Tibial nerve (tissue), 4 donors: ENCODE data around the gene EDN1. TPM values are rescaled to one million over a fixed set of nuclear protein-coding genes. Genes with fewer than 3 reads are reported as not detected.

Experiments
- DNase-seq, 2 donors: peaks; one replicate each; pipeline ENCODE4 v3.0.0-alpha.2; 2019; ENCODE audit warnings: low spot score in 2 of 2
- H3K27ac ChIP-seq, 4 donors: fragments of 200-600 bp; sonication (generic) in 3 of 4; one replicate each; pipeline ENCODE4 v1.5.1; 2017 to 2019; ENCODE audit warnings: mild to moderate bottlenecking in 1 of 4
- H3K27me3 ChIP-seq, 2 donors: fragments of 200-600 bp; sonication (generic) in 1 of 2; one replicate each; pipeline versions ENCODE4 v1.5.1 to v1.6.0; 2017 to 2019
- H3K36me3 ChIP-seq, 3 donors: fragments of 200-600 bp; sonication (generic); one replicate each; pipeline ENCODE4 v1.5.1; 2018 to 2019
- H3K4me1 ChIP-seq, 4 donors: fragments of 200-600 bp; sonication (generic) in 3 of 4; one replicate each; pipeline ENCODE4 v1.5.1; 2017 to 2019
- H3K4me3 ChIP-seq, 4 donors: fragments of 200-600 bp; sonication (generic) in 3 of 4; one replicate each; pipeline ENCODE4 v1.5.1; 2017 to 2019; ENCODE audit warnings: mild to moderate bottlenecking in 1 of 4, moderate library complexity in 1 of 4
- H3K9me3 ChIP-seq, 4 donors: fragments of 200-600 bp; sonication (generic) in 3 of 4; one replicate each; pipeline ENCODE4 v1.5.1; 2017 to 2019
- CTCF ChIP-seq, 5 experiments: fragments of 200-600 bp in 3 of 5; fragments of 450-650 bp in 2 of 5; sonication (generic) in 3 of 5; IDR thresholded peaks; one replicate each; pipeline ENCODE4 v1.5.1; 2016 to 2019; ENCODE audit warnings: antibody characterized with exemption in 5 of 5, mild to moderate bottlenecking in 3 of 5, moderate library complexity in 2 of 5
- EP300 ChIP-seq, 2 donors: sonication (generic); formaldehyde crosslinking; IDR thresholded peaks; one replicate each; pipeline ENCODE4 v1.6.1; 2017; ENCODE audit warnings: antibody characterized with exemption in 2 of 2, mild to moderate bottlenecking in 1 of 2
- POLR2A ChIP-seq, 2 donors: fragments of 450-650 bp; IDR thresholded peaks; one replicate each; pipeline ENCODE4 v1.6.1; 2017; ENCODE audit warnings: antibody characterized with exemption in 2 of 2, mild to moderate bottlenecking in 2 of 2, moderate library complexity in 2 of 2
- WGBS, 2 donors: methylation state at CpG; one replicate each; pipeline ENCODE4 v1.1.5; 2018; 5-methylcytosine and 5-hydroxymethylcytosine counted together
- total RNA-seq, 4 donors: library from RNA; depleted of rRNA; stranded (reverse); fragments of >200 nt; gene quantifications; one replicate each; pipeline ENCODE4 v1.1.0, GENCODE V29; 2016

Gene EDN1
- total RNA-seq, 4 donors from 2014 or later: 18.2 to 48.8 (median 38.3) TPM

- TF ChIP-seq CTCF (IDR thresholded peaks at IDR 0.05) (no peak), POLR2A (IDR thresholded peaks at IDR 0.05) (no peak), EP300 (IDR thresholded peaks at IDR 0.05) (no peak)
- no peak overlapping the region for H3K27ac ChIP-seq
Measured at GRCh38 chr6:12283904-12284303, 6.3 kb upstream of the EDN1 start.

GRCh38 chr6:12286373-12287110, 3.6 kb upstream of the EDN1 start:
- DNase-seq: no peak
- no peak for TF ChIP-seq POLR2A (IDR thresholded peaks at IDR 0.05)
- no peak for TF ChIP-seq CTCF (IDR thresholded peaks at IDR 0.05)
- TF ChIP-seq EP300 (IDR thresholded peaks at IDR 0.05): peak in 1 of 2 donors; percentile 27
- WGBS, 2 donors: 51 to 61% methylated on average over 4 of the region's 4 CpGs

More at GRCh38 chr6:12283904-12284303, 6.3 kb upstream of the EDN1 start:
- Histone ChIP-seq H3K27me3 (no peaks in the 10 kb centered on the region), H3K36me3 (no peaks in the 10 kb centered on the region), H3K4me3 (no peak overlapping the region), H3K9me3 (no peaks in the 10 kb centered on the region), H3K4me1 (peaks cover 0 to 19% (median 0%) of the 10 kb centered on the region in 4 donors)
- WGBS, 2 donors: 68 to 72% methylated on average over 4 of the region's 4 CpGs
- DNase-seq: no peak

GRCh38 chr6:12288211-12288618, 1.9 kb upstream of the EDN1 start:
- no peak for DNase-seq

More at GRCh38 chr6:12286373-12287110, 3.6 kb upstream of the EDN1 start:
- Histone ChIP-seq H3K4me3 (no peak overlapping the region), H3K27ac (no peak overlapping the region), H3K36me3 (no peaks in the 10 kb centered on the region), H3K27me3 (peaks cover 0 to 2% of the 10 kb centered on the region in 2 donors), H3K9me3 (no peaks in the 10 kb centered on the region), H3K4me1 (peaks cover 0 to 11% (median 0%) of the 10 kb centered on the region in 4 donors)

GRCh38 chr6:12288914-12289313, 1.2 kb upstream of the EDN1 start:
- Histone ChIP-seq H3K4me1 (peaks cover 0 to 12% (median 0%) of the 10 kb centered on the region in 4 donors), H3K9me3 (no peaks in the 10 kb centered on the region), H3K27ac (peak overlapping the region in 1 of 4 donors; percentile 84), H3K4me3 (peak overlapping the region in 1 of 4 donors; percentile 48), H3K36me3 (peaks cover 0 to 2% (median 0%) of the 10 kb centered on the region in 3 donors), H3K27me3 (peaks cover 0 to 22% of the 10 kb centered on the region in 2 donors)
- 81 to 85% methylated on average over 3 of the region's 3 CpGs for WGBS, 2 donors
- no peak for DNase-seq
- TF ChIP-seq EP300 (IDR thresholded peaks at IDR 0.05) (no peak), POLR2A (IDR thresholded peaks at IDR 0.05) (no peak), CTCF (IDR thresholded peaks at IDR 0.05) (no peak)

More at GRCh38 chr6:12288211-12288618, 1.9 kb upstream of the EDN1 start:
- H3K36me3 ChIP-seq: no peaks in the 10 kb centered on the region
- H3K9me3 ChIP-seq: no peaks in the 10 kb centered on the region
- H3K27me3 ChIP-seq: peaks cover 0 to 18% of the 10 kb centered on the region in 2 donors
- TF ChIP-seq POLR2A (IDR thresholded peaks at IDR 0.05): no peak
- TF ChIP-seq CTCF (IDR thresholded peaks at IDR 0.05): no peak
- TF ChIP-seq EP300 (IDR thresholded peaks at IDR 0.05): no peak
- 84 to 92% methylated on average over 11 to 13 of the region's 13 CpGs for WGBS, 2 donors
- H3K4me1 ChIP-seq: peaks cover 0 to 11% (median 0%) of the 10 kb centered on the region in 4 donors
- no peak overlapping the region for H3K27ac ChIP-seq
- no peak overlapping the region for H3K4me3 ChIP-seq

- WGBS, 2 donors: 2 to 4% methylated on average over 13 of the region's 13 CpGs
- peak overlapping the region in 3 of 4 donors; percentile 21 to 84 (median 44) for H3K27ac ChIP-seq
- peak in 1 of 2 donors; percentile 79 for DNase-seq
- peaks cover 0 to 3% (median 0%) of the 10 kb centered on the region in 3 donors for H3K36me3 ChIP-seq
- peaks cover 0 to 15% (median 0%) of the 10 kb centered on the region in 4 donors for H3K4me1 ChIP-seq
- no peaks in the 10 kb centered on the region for H3K9me3 ChIP-seq
- TF ChIP-seq CTCF (IDR thresholded peaks at IDR 0.05) (peak; percentile 57 to 70 (median 63)), EP300 (IDR thresholded peaks at IDR 0.05) (no peak)
- H3K27me3 ChIP-seq: peaks cover 0 to 22% of the 10 kb centered on the region in 2 donors
- H3K4me3 ChIP-seq: peak overlapping the region; percentile 32 to 48 (median 44)
Measured at GRCh38 chr6:12289365-12289919, 719 bp upstream of the EDN1 start.
